Myometrial cell (primary cell): ENCODE data around the gene PRRG2. TPM values are rescaled to one million over a fixed set of nuclear protein-coding genes. Genes with fewer than 3 reads are reported as not detected.

Experiments used
- total RNA-seq: library from RNA; depleted of rRNA; stranded (reverse); fragments of >200 nt; gene quantifications from 2 replicates; pipeline ENCODE4 v1.2.3, GENCODE V29; 2015

PRRG2 gene
- 0.71 TPM in 1 of 2 replicates, not detected in the other for total RNA-seq

GRCh38 chr19:49581007-49581508, at the start of gene PRRG2:
PRRG2 (plus strand) TSS chr19:49581316; CDS start chr19:49583220, 1,904 bp downstream.

GRCh38 chr19:49580264-49581006, 681 bp upstream of the PRRG2 start, which contains the start of gene NOSIP:
NOSIP (minus strand) TSS chr19:49580556; CDS start chr19:49560691, 19,865 bp downstream.

DNA sequence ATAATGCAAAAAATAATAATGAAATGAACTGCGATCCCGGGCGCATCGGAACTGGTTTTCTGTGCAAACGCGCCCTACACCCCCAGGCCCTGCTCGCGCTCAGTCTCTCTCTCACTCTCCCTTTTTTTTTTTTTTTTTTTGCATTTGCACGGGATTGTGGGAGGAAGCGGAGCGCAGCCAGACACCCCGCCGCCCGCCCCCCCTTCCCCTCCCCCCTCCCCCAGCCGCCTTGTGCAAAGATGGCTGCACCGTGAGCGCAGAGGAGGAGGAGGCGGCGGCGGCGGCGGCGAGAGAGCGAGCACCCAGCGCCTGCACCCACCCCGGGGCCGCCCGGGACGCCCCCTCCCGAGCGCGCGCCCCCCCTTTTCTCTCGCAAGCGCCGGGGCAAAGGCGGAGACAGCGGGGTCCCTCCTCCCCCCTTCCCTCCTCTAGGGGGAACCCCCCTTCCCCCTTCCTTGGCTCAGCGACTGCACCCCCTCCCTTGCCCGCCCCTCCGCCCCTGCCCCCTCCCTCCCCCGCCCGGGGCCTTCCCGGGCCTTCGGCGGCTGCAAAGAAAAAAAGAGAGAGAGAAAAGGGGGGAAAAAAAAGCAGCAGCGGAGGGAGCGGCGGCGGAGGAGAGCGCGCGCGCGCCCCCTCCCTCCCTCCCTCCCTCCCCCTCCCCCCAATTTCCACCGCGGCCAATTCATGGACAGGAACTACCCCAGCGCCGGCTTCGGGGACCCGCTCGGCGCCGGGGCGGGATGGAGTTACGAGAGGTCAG, 10.0 kb downstream of the PRRG2 start, which contains the start of gene PRR12:
PRR12 (plus strand) TSS at position 212 of the 760 bp plus-strand sequence; CDS start at position 685, 473 bp downstream.

GRCh38 chr19:49640113-49640898, 59.2 kb downstream of the PRRG2 start, which contains the start of gene RRAS:
RRAS (minus strand) TSS chr19:49640143; CDS start chr19:49640098, 45 bp downstream.

Other genes with a start within 250 kb of the PRRG2 start
- not detected in 2 replicates for gene CD37, start 245.9 kb upstream of the PRRG2 start, total RNA-seq
- gene TEAD2, start 218.9 kb upstream of the PRRG2 start, total RNA-seq, result 36.0 and 38.9 TPM in 2 replicates
- 0.29 TPM in 1 of 2 replicates, not detected in the other for gene DKKL1, start 217.4 kb upstream of the PRRG2 start, total RNA-seq
- not detected in 2 replicates for gene KASH5, start 193.1 kb upstream of the PRRG2 start, total RNA-seq
- not detected in 2 replicates for gene PTH2, start 157.9 kb upstream of the PRRG2 start, total RNA-seq
- gene GFY, start 155.9 kb upstream of the PRRG2 start, total RNA-seq, result not detected in 2 replicates
- not detected in 2 replicates for gene SLC17A7, start 139.8 kb upstream of the PRRG2 start, total RNA-seq
- gene PIH1D1, start 129.5 kb upstream of the PRRG2 start, total RNA-seq, result 93.2 and 112 TPM in 2 replicates
- gene ALDH16A1, start 128.1 kb upstream of the PRRG2 start, total RNA-seq, result 27.1 and 38.6 TPM in 2 replicates
- gene FLT3LG, start 107.1 kb upstream of the PRRG2 start, total RNA-seq, result 6.2 and 10.1 TPM in 2 replicates
- 2,357 and 3,559 TPM in 2 replicates for gene RPL13A, start 93.7 kb upstream of the PRRG2 start, total RNA-seq
- 3,022 and 4,072 TPM in 2 replicates for gene RPS11, start 84.9 kb upstream of the PRRG2 start, total RNA-seq
- gene FCGRT, start 68.7 kb upstream of the PRRG2 start, total RNA-seq, result 37.0 and 60.0 TPM in 2 replicates
- 271 and 307 TPM in 2 replicates for gene RCN3, start 53.3 kb upstream of the PRRG2 start, total RNA-seq
- gene NOSIP, start 760 bp upstream of the PRRG2 start, total RNA-seq, result 76.1 and 83.6 TPM in 2 replicates
- gene PRR12, start 9.9 kb downstream of the PRRG2 start, total RNA-seq, result 3.9 and 4.0 TPM in 2 replicates
- gene RRAS, start 58.8 kb downstream of the PRRG2 start, total RNA-seq, result 111 and 138 TPM in 2 replicates
- gene SCAF1, start 60.9 kb downstream of the PRRG2 start, total RNA-seq, result 22.9 and 30.3 TPM in 2 replicates
- 61.7 and 64.0 TPM in 2 replicates for gene IRF3, start 84.5 kb downstream of the PRRG2 start, total RNA-seq
- gene BCL2L12, start 84.6 kb downstream of the PRRG2 start, total RNA-seq, result 25.7 and 36.3 TPM in 2 replicates
- 423 and 449 TPM in 2 replicates for gene PRMT1, start 96.0 kb downstream of the PRRG2 start, total RNA-seq
- 0.86 and 2.3 TPM in 2 replicates for gene ADM5, start 108.3 kb downstream of the PRRG2 start, total RNA-seq
- 35.7 and 43.8 TPM in 2 replicates for gene CPT1C, start 109.8 kb downstream of the PRRG2 start, total RNA-seq
- 0.18 and 0.58 TPM in 2 replicates for gene TSKS, start 182.0 kb downstream of the PRRG2 start, total RNA-seq
- gene AP2A1, start 185.7 kb downstream of the PRRG2 start, total RNA-seq, result 163 and 186 TPM in 2 replicates
- 24.1 and 28.8 TPM in 2 replicates for gene FUZ, start 232.0 kb downstream of the PRRG2 start, total RNA-seq
- 26.2 and 27.3 TPM in 2 replicates for gene MED25, start 237.0 kb downstream of the PRRG2 start, total RNA-seq